Loucy (cell line): ENCODE data around the gene CLSTN2.

ENCODE experiments used
- H2AFZ ChIP-seq: fragments of 200-600 bp; sonication (generic); 2 replicates; pipeline ENCODE4 v1.6.0; 2016; ENCODE audit warnings: antibody characterized with exemption, mild to moderate bottlenecking, low read length, moderate library complexity
- H3F3A ChIP-seq: fragments of 200-600 bp; 2 replicates; pipeline ENCODE4 v1.6.0; 2016; ENCODE audit warnings: antibody characterized with exemption, low read depth, mild to moderate bottlenecking
- H3K27me3 ChIP-seq: fragments of 200-600 bp; sonication (generic); 2 replicates; pipeline ENCODE4 v1.6.1; 2014; ENCODE audit warnings: low read length, mild to moderate bottlenecking; ENCODE audit not compliant: insufficient read depth, poor library complexity, severe bottlenecking
- H3K36me3 ChIP-seq: fragments of 200-600 bp; sonication (generic); 2 replicates; pipeline ENCODE4 v1.6.1; 2016; ENCODE audit warnings: low read length; ENCODE audit not compliant: insufficient read depth
- H3K4me1 ChIP-seq: fragments of 200-600 bp; sonication (generic); 2 replicates; pipeline ENCODE4 v1.5.1; 2014; ENCODE audit warnings: low read length, mild to moderate bottlenecking; ENCODE audit not compliant: insufficient read depth, poor library complexity, severe bottlenecking
- H3K4me2 ChIP-seq: fragments of 200-600 bp; sonication (generic); 2 replicates; pipeline ENCODE4 v1.6.0; 2014; ENCODE audit warnings: antibody characterized with exemption, low read length, low read depth, mild to moderate bottlenecking; ENCODE audit not compliant: poor library complexity, severe bottlenecking
- H3K4me3 ChIP-seq: fragments of 200-600 bp; sonication (generic); 2 replicates; pipeline ENCODE4 v1.5.1; 2014; ENCODE audit warnings: low read length, mild to moderate bottlenecking, mixed read lengths; ENCODE audit not compliant: poor library complexity, severe bottlenecking
- H3K79me2 ChIP-seq: fragments of 200-600 bp; sonication (generic); 2 replicates; pipeline ENCODE4 v1.6.1; 2014; ENCODE audit warnings: low read length; ENCODE audit not compliant: insufficient read depth
- H3K9ac ChIP-seq: fragments of 200-600 bp; sonication (generic); 2 replicates; pipeline ENCODE4 v1.6.0; 2014; ENCODE audit warnings: mild to moderate bottlenecking, low read depth, low read length, moderate library complexity; ENCODE audit not compliant: poor library complexity, severe bottlenecking
- H3K9me2 ChIP-seq: fragments of 200-600 bp; sonication (generic); replicated peaks from 2 replicates; pipeline ENCODE4 v1.6.1; 2016; ENCODE audit warnings: low read depth, low read length, mixed read lengths
- H3K9me3 ChIP-seq: fragments of 200-600 bp; sonication (generic); 2 replicates; pipeline ENCODE4 v1.6.1; 2014; ENCODE audit warnings: mild to moderate bottlenecking, antibody characterized with exemption, low read length, low read depth; ENCODE audit not compliant: insufficient read depth
- H4K20me1 ChIP-seq: fragments of 200-600 bp; sonication (generic); 2 replicates; pipeline ENCODE4 v1.6.0; 2014; ENCODE audit warnings: antibody characterized with exemption, low read length, mild to moderate bottlenecking; ENCODE audit not compliant: insufficient read depth, poor library complexity, severe bottlenecking
- EZH2phosphoT487 ChIP-seq: fragments of 200-600 bp; IDR thresholded peaks from 2 replicates; pipeline ENCODE4 v1.6.1; 2018; ENCODE audit warnings: antibody characterized with exemption, mild to moderate bottlenecking, moderate library complexity, borderline replicate concordance
- TF ChIP-seq, protein P1 (sequence below): fragments of 200-600 bp; sonication (generic); conservative IDR thresholded peaks from 2 replicates; pipeline ENCODE4 v1.5.1; 2014; ENCODE audit warnings: mild to moderate bottlenecking, antibody characterized with exemption, low read length

Gene CLSTN2

DNA sequence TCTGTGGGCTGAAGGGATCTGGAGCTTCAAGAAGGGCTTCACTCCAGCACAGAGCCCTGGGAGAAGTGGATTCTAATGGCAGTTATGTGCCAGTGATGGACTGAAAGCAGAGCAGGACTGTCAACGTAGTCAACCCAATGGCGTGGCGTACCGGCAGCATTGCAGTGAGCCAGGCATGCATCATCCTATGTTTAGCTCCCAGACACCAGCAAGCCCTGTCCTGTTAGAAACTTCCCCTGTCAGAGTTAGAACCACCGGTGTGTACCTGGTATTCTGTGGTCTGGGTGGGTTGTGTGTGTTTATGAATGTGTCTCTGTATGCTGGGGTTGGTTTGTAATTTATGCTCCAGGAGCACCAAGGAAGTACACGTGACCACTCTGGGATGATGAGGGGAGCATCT lies 86.3 kb downstream of the CLSTN2 start:
- Histone ChIP-seq H3F3A (no peaks in the 10 kb centered on the region), H2AFZ (no peak overlapping the region), H3K36me3 (no peaks in the 10 kb centered on the region), H3K4me2 (no peak overlapping the region), H3K27me3 (no peaks in the 10 kb centered on the region), H3K9me3 (no peaks in the 10 kb centered on the region), H3K4me1 (no peaks in the 10 kb centered on the region), H3K79me2 (no peaks in the 10 kb centered on the region), H4K20me1 (no peaks in the 10 kb centered on the region), H3K4me3 (no peak overlapping the region), H3K9ac (no peak overlapping the region), H3K9me2 (no peaks in the 10 kb centered on the region)
- TF ChIP-seq, protein P1, sequence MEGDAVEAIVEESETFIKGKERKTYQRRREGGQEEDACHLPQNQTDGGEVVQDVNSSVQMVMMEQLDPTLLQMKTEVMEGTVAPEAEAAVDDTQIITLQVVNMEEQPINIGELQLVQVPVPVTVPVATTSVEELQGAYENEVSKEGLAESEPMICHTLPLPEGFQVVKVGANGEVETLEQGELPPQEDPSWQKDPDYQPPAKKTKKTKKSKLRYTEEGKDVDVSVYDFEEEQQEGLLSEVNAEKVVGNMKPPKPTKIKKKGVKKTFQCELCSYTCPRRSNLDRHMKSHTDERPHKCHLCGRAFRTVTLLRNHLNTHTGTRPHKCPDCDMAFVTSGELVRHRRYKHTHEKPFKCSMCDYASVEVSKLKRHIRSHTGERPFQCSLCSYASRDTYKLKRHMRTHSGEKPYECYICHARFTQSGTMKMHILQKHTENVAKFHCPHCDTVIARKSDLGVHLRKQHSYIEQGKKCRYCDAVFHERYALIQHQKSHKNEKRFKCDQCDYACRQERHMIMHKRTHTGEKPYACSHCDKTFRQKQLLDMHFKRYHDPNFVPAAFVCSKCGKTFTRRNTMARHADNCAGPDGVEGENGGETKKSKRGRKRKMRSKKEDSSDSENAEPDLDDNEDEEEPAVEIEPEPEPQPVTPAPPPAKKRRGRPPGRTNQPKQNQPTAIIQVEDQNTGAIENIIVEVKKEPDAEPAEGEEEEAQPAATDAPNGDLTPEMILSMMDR, result no peak

DNA sequence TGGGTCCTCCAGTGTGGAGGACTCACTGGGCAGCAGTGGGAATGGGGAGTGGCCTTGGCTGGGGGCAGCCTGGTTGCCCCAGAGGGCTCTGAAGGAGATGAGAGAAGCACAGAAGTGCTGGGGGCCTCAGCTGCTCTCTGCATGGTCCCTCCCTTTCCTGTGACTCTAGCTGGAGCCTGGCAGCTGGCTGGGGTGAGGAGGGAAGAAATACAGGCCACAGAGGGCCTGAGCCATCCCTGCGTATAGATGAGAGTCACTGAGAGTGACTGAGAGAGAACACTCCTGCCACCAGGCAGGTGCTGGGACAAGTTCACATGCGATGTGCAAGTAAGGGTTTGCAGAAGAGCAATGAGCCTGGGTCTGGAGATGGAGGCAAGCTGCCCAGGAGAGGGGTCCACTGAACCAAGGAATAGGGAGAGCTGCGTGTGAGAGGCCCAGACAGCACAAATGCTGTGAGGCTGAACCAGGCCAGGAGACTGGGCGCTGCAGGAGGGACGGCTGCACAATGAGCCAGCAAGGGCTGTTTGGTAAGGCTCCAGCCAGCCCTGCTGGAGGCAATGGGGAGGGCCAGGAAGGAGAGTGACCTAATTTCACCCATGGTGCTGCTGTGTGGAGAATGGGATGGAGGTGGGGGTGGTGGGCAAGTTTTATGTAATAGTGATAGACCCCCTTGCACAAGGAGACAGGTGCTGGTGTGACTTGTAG lies 87.2 kb downstream of the CLSTN2 start:
- Histone ChIP-seq H3K9me2 (no peaks in the 10 kb centered on the region), H4K20me1 (no peaks in the 10 kb centered on the region), H3K4me3 (no peak overlapping the region), H3F3A (no peaks in the 10 kb centered on the region), H3K27me3 (no peaks in the 10 kb centered on the region), H3K79me2 (no peaks in the 10 kb centered on the region), H3K36me3 (no peaks in the 10 kb centered on the region), H3K9me3 (no peaks in the 10 kb centered on the region), H3K4me2 (no peak overlapping the region), H2AFZ (no peak overlapping the region), H3K9ac (no peak overlapping the region), H3K4me1 (no peaks in the 10 kb centered on the region)
- TF ChIP-seq, protein P1, result no peak
- no peak for TF ChIP-seq EZH2phosphoT487

DNA sequence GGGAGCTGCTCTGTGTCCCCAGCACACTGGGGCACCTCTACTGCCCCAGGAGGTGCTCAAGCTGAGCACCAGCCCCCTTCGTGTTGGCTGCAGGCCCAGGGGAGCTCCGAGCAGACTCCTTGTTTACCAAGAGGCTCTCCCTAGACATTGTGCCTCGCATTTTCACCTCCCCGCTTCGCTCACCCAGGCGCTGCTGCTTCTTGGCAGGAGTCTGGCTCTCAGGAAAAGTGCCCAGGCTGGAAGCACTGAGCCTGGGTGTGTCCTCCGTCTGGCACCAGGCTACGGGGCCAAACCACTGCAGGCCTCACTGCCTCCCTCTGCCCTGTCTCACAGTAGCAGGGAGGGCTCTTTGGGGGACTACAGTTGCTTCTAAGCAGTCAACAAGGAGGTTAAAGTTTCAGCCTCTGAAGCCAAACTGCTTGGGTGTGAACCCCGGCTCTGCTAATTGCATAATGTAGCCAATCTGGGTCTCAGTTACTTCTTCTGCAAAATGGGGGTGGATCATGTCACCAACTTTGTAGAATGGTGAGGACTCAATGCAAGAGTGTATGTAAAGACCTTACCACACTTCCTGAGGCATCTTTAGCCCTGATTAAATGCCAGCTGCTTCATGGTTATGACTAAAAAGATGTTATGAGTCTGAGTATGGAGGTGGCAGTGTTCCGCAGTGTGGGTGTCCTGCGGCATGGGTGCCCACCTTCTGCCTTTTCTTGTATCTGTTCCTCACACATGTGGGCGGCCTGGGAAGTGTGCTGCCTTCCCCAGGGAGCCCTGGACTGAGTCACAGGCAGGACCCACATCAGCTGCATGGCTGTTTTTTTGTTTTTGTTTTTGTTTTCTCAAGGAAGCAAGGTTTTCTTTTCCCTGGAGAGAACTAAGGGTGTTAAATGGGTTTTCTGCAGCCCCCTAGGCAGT lies 88.9 kb downstream of the CLSTN2 start:
- no peak overlapping the region for H3K4me2 ChIP-seq
- H3K9me2 ChIP-seq, result no peaks in the 10 kb centered on the region
- no peak overlapping the region for H2AFZ ChIP-seq
- no peaks in the 10 kb centered on the region for H4K20me1 ChIP-seq
- no peaks in the 10 kb centered on the region for H3K4me1 ChIP-seq
- H3K4me3 ChIP-seq, result no peak overlapping the region
- H3K79me2 ChIP-seq, result no peaks in the 10 kb centered on the region
- H3F3A ChIP-seq, result no peaks in the 10 kb centered on the region
- TF ChIP-seq, protein P1, result no peak
- no peak for TF ChIP-seq EZH2phosphoT487
- no peaks in the 10 kb centered on the region for H3K27me3 ChIP-seq
- no peaks in the 10 kb centered on the region for H3K9me3 ChIP-seq
- no peak overlapping the region for H3K9ac ChIP-seq
- no peaks in the 10 kb centered on the region for H3K36me3 ChIP-seq
